ENCODE results near the gene PLCB2. TPM values are rescaled to one million over a fixed set of nuclear protein-coding genes. Genes with fewer than 3 reads are reported as not detected.

PLCB2 gene
- total and polyA plus RNA-seq, 2 donors (not counting 1 experiment from before 2014, with no cell fraction given) = 166 to 312 TPM

- intact Hi-C loops (cut with micrococcal nuclease) = loop anchor here (2.0 to 5.0 kb wide), 2 partner anchors 114 to 167 kb away; partner anchors contain the start of genes BMF and BUB1B
- 96% methylated on average over 7 of the region's 7 CpGs for WGBS (ENCODE audit: insufficient coverage)
- H3K9me3 Mint-ChIP-seq (ENCODE audit: insufficient read depth) = no peaks in the 10 kb centered on the region
Observed at GRCh38 chr15:40275954-40276353, 31.8 kb downstream of the PLCB2 start.

More at GRCh38 chr15:40275954-40276353, 31.8 kb downstream of the PLCB2 start:
- no peaks in the 10 kb centered on the region for H3K36me3 ChIP-seq (replicated peaks in 1 of 2; ENCODE audit: control extremely low read depth in 1 of 2, control insufficient read depth in 1 of 2, extremely low read depth in 1 of 2, insufficient read depth in 2 of 2, low read length in 1 of 2)
- ATAC-seq (ENCODE audit: low read depth) (no peak), DNase-seq (no peak)
- TF ChIP-seq CTCF (IDR thresholded peaks at IDR 0.05) (no peak), EZH2 (IDR thresholded peaks at IDR 0.05; ENCODE audit: borderline replicate concordance, insufficient read depth, low read depth, low read length, poor library complexity, severe bottlenecking) (no peak)
- POLR2A ChIA-PET = interaction anchor here (1.1 kb wide), 1 partner anchor 59 kb away, joined by 4 read pairs; no protein-coding TSS in a partner anchor
- no peak overlapping the region for H3K27ac ChIP-seq (ENCODE audit: low read length in 2 of 2)
- H3K9me3 ChIP-seq (ENCODE audit: control extremely low read depth in 1 of 3, control insufficient read depth in 2 of 3, insufficient read depth in 1 of 3, low read length in 2 of 3) = peaks cover 0 to 6% (median 0%) of the 10 kb centered on the region in 3 donors
- no peak overlapping the region for H3K4me3 ChIP-seq (ENCODE audit: control extremely low read depth in 1 of 5, extremely low read depth in 1 of 5, insufficient read depth in 1 of 5, low read depth in 2 of 5, low read length in 4 of 5)
- H3K4me1 ChIP-seq (ENCODE audit: control insufficient read depth in 2 of 2, insufficient read depth in 2 of 2, low read length in 2 of 2) = peaks cover 6 to 19% of the 10 kb centered on the region in 2 donors
- no peaks in the 10 kb centered on the region for H3K79me2 ChIP-seq (ENCODE audit: control insufficient read depth, insufficient read depth, low read length)
- H3K9ac ChIP-seq (ENCODE audit: low read length) = no peak overlapping the region
- no peak overlapping the region for H3K4me2 ChIP-seq (replicated peaks; ENCODE audit: low read depth, low read length, poor library complexity, severe bottlenecking)
- no peaks in the 10 kb centered on the region for H4K20me1 ChIP-seq (ENCODE audit: control insufficient read depth, insufficient read depth, low read length, poor library complexity, severe bottlenecking)
- Mint-ChIP-seq H3K27me3 (peaks cover 24% of the 10 kb centered on the region), H3K4me1 (peaks cover 22% of the 10 kb centered on the region), H3K27ac (no peak overlapping the region), H3K4me3 (no peak overlapping the region)
- CTCF ChIA-PET = interaction anchor here (0.8 to 12.3 kb wide), 8 partner anchors 34 to 492 kb away, joined by 3 to 382 read pairs (median 129); partner anchors contain the start of genes CCDC9B, PLCB2 and SRP14
- peaks cover 0 to 41% (median 17%) of the 10 kb centered on the region in 4 experiments for H3K27me3 ChIP-seq (replicated peaks in 1 of 4; ENCODE audit: control extremely low read depth in 1 of 4, control insufficient read depth in 3 of 4, insufficient read depth in 4 of 4, low read length in 3 of 4)
- H2AFZ ChIP-seq (ENCODE audit: insufficient read depth, low read depth, low read length, poor library complexity, severe bottlenecking) = no peak overlapping the region
